ENCODE data around the gene TNRC18. TPM values are rescaled to one million over a fixed set of nuclear protein-coding genes. Genes with fewer than 3 reads are reported as not detected.

The TNRC18 gene
- total and polyA plus RNA-seq, 2 donors (not counting 1 experiment from before 2014, with no cell fraction given): 17.8 to 75.0 TPM

DNA sequence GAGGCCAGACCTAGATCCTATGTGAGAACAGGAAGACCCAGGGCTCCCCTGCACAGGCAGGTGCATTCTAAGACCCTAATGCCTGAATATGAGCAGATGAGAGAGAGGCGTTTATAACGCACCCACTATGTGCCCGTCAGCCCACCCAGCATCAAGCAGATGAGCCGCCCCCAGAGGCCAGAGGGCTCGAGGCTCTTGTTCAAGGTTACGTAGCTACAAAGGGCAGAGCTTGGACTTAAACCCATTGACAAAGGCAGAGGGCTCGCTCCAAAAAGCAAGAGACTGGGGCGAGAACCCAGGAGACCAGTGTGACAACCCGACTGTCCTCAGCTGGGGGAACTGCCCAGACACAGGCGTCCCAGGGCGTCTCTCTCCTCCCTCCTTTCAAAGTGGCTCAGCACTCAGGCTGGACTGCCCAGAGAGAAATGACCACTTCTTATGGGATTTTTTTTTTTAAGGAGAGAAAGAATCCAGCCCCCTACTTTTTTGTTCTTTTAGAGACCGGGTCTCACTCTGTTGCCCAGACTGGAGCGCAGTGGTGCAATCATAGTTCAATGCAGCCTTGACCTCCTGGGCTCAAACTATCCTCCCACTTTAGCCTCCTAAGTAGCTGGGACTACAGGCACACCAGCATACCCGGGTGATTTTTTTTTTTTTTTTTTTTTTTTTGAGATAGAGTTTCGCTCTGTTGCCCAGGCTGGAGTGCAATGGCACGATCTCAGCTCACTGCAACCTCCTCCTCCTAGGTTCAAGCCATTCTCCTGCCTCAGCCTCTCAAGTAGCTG, 40.1 kb downstream of the TNRC18 start:
- Mint-ChIP-seq H3K27me3 (no peaks in the 10 kb centered on the region), H3K4me3 (no peak overlapping the region), H3K4me1 (peaks cover 23% of the 10 kb centered on the region), H3K27ac (no peak overlapping the region), H3K9me3 (ENCODE audit: insufficient read depth) (no peaks in the 10 kb centered on the region)
- no peak overlapping the region for H3K4me3 ChIP-seq (ENCODE audit: control extremely low read depth in 1 of 5, extremely low read depth in 1 of 5, insufficient read depth in 1 of 5, low read depth in 2 of 5, low read length in 4 of 5)
- H3K27ac ChIP-seq (ENCODE audit: low read length in 2 of 2): no peak overlapping the region
- no peak overlapping the region for H3K4me2 ChIP-seq (replicated peaks; ENCODE audit: low read depth, low read length, poor library complexity, severe bottlenecking)
- CTCF ChIA-PET: interaction anchor here (1.1 kb wide), 1 partner anchor 19 kb away, joined by 5 read pairs; no protein-coding TSS in a partner anchor
- POLR2A ChIA-PET: interaction anchor here (0.6 kb wide), 1 partner anchor 322 kb away, joined by 3 read pairs; no protein-coding TSS in a partner anchor
- TF ChIP-seq EZH2 (IDR thresholded peaks at IDR 0.05; ENCODE audit: borderline replicate concordance, insufficient read depth, low read depth, low read length, poor library complexity, severe bottlenecking): no peak
- TF ChIP-seq, protein P1, sequence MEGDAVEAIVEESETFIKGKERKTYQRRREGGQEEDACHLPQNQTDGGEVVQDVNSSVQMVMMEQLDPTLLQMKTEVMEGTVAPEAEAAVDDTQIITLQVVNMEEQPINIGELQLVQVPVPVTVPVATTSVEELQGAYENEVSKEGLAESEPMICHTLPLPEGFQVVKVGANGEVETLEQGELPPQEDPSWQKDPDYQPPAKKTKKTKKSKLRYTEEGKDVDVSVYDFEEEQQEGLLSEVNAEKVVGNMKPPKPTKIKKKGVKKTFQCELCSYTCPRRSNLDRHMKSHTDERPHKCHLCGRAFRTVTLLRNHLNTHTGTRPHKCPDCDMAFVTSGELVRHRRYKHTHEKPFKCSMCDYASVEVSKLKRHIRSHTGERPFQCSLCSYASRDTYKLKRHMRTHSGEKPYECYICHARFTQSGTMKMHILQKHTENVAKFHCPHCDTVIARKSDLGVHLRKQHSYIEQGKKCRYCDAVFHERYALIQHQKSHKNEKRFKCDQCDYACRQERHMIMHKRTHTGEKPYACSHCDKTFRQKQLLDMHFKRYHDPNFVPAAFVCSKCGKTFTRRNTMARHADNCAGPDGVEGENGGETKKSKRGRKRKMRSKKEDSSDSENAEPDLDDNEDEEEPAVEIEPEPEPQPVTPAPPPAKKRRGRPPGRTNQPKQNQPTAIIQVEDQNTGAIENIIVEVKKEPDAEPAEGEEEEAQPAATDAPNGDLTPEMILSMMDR (IDR thresholded peaks at IDR 0.05): no peak
- H3K27me3 ChIP-seq (replicated peaks in 1 of 4; ENCODE audit: control extremely low read depth in 1 of 4, control insufficient read depth in 3 of 4, insufficient read depth in 4 of 4, low read length in 3 of 4): no peaks in the 10 kb centered on the region
- H3K36me3 ChIP-seq (replicated peaks in 1 of 2; ENCODE audit: control extremely low read depth in 1 of 2, control insufficient read depth in 1 of 2, extremely low read depth in 1 of 2, insufficient read depth in 2 of 2, low read length in 1 of 2): peaks cover 0 to 18% of the 10 kb centered on the region in 2 experiments
- peaks cover 83% of the 10 kb centered on the region for H3K79me2 ChIP-seq (ENCODE audit: control insufficient read depth, insufficient read depth, low read length)
- H2AFZ ChIP-seq (ENCODE audit: insufficient read depth, low read depth, low read length, poor library complexity, severe bottlenecking): no peak overlapping the region
- peaks cover 76% of the 10 kb centered on the region for H4K20me1 ChIP-seq (ENCODE audit: control insufficient read depth, insufficient read depth, low read length, poor library complexity, severe bottlenecking)
- DNase-seq (no peak), ATAC-seq (ENCODE audit: low read depth) (no peak)
- no peaks in the 10 kb centered on the region for H3K9me3 ChIP-seq (ENCODE audit: control extremely low read depth in 1 of 3, control insufficient read depth in 2 of 3, insufficient read depth in 1 of 3, low read length in 2 of 3)
- H3K4me1 ChIP-seq (ENCODE audit: control insufficient read depth in 2 of 2, insufficient read depth in 2 of 2, low read length in 2 of 2): no peaks in the 10 kb centered on the region
- intact Hi-C loops (cut with micrococcal nuclease): no loop called here
- 94% methylated on average over 9 of the region's 16 CpGs for WGBS (ENCODE audit: insufficient coverage)
- H3K9ac ChIP-seq (ENCODE audit: low read length): no peak overlapping the region

DNA sequence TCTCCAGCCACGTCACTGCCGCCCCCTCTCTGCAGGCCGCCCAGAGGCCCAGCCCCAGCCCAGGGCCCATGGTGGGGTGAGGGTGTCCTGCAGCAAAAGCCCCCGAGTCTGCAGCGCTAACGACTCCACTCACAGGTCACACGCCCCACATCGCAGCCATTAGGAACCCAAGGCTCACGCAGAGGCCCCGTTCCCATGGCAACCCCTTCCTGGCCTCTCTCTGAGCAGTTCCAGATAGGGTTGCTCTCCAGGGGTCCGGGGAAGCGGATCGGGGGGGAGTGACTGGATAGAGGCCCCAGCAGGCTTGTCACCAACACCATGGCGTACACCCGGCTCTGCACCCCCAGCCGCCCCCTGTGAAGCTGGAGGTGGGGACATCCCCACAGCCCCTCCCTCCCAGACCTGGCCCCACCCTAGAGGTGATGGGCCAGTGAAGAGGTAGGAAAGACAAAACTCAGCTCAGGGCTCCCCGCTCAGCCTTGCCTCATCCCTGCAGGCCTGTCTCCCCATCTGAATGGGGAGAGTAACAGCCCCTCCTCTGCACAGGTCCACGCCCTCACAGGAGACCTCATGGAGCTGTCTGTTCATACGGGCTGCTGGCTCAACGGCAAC, 41.2 kb downstream of the TNRC18 start:
- Mint-ChIP-seq H3K9me3 (ENCODE audit: insufficient read depth) (no peaks in the 10 kb centered on the region), H3K27ac (no peak overlapping the region), H3K27me3 (no peaks in the 10 kb centered on the region), H3K4me1 (peaks cover 23% of the 10 kb centered on the region), H3K4me3 (no peak overlapping the region)
- H3K27me3 ChIP-seq (replicated peaks in 1 of 4; ENCODE audit: control extremely low read depth in 1 of 4, control insufficient read depth in 3 of 4, insufficient read depth in 4 of 4, low read length in 3 of 4): no peaks in the 10 kb centered on the region
- H3K79me2 ChIP-seq (ENCODE audit: control insufficient read depth, insufficient read depth, low read length): peaks cover 88% of the 10 kb centered on the region
- ATAC-seq (ENCODE audit: low read depth): no peak
- H4K20me1 ChIP-seq (ENCODE audit: control insufficient read depth, insufficient read depth, low read length, poor library complexity, severe bottlenecking): peaks cover 78% of the 10 kb centered on the region
- no peak overlapping the region for H2AFZ ChIP-seq (ENCODE audit: insufficient read depth, low read depth, low read length, poor library complexity, severe bottlenecking)
- peak overlapping the region; percentile 22 for H3K4me2 ChIP-seq (replicated peaks; ENCODE audit: low read depth, low read length, poor library complexity, severe bottlenecking)
- H3K36me3 ChIP-seq (replicated peaks in 1 of 2; ENCODE audit: control extremely low read depth in 1 of 2, control insufficient read depth in 1 of 2, extremely low read depth in 1 of 2, insufficient read depth in 2 of 2, low read length in 1 of 2): peaks cover 0 to 20% of the 10 kb centered on the region in 2 experiments
- H3K4me1 ChIP-seq (ENCODE audit: control insufficient read depth in 2 of 2, insufficient read depth in 2 of 2, low read length in 2 of 2): no peaks in the 10 kb centered on the region
- no peaks in the 10 kb centered on the region for H3K9me3 ChIP-seq (ENCODE audit: control extremely low read depth in 1 of 3, control insufficient read depth in 2 of 3, insufficient read depth in 1 of 3, low read length in 2 of 3)
- intact Hi-C loops (cut with micrococcal nuclease): no loop called here
- no peak overlapping the region for H3K9ac ChIP-seq (ENCODE audit: low read length)
- 69% methylated on average over 13 of the region's 20 CpGs for WGBS (ENCODE audit: insufficient coverage)
- ChIA-PET POLR2A (no interaction called here), CTCF (interaction anchor here (0.6 kb wide), 1 partner anchor 84 kb away, joined by 4 read pairs; no protein-coding TSS in a partner anchor)
- no peak for TF ChIP-seq EZH2 (IDR thresholded peaks at IDR 0.05; ENCODE audit: borderline replicate concordance, insufficient read depth, low read depth, low read length, poor library complexity, severe bottlenecking)
- TF ChIP-seq, protein P1 (IDR thresholded peaks at IDR 0.05): no peak
- no peak for DNase-seq
- no peak overlapping the region for H3K4me3 ChIP-seq (ENCODE audit: control extremely low read depth in 1 of 5, extremely low read depth in 1 of 5, insufficient read depth in 1 of 5, low read depth in 2 of 5, low read length in 4 of 5)
- H3K27ac ChIP-seq (ENCODE audit: low read length in 2 of 2): no peak overlapping the region

Data from B cell (primary cell).